Skin of body (tissue), 1 donor: Measurements from ENCODE around the gene KIAA0825. TPM values are rescaled to one million over a fixed set of nuclear protein-coding genes. Genes with fewer than 3 reads are reported as not detected.

ENCODE experiments used
- total RNA-seq: library from RNA; depleted of rRNA; stranded (reverse); fragments of >200 nt; gene quantifications from one replicate; pipeline ENCODE4 v1.2.3, GENCODE V29; 2014

Gene KIAA0825
- total RNA-seq, 1 donor from 2014 or later = 13.4 TPM

Other genes with a start within 250 kb of the KIAA0825 start
- 11.0 TPM for gene SLF1, start 65 bp upstream of the KIAA0825 start, total RNA-seq